WI38 (cell line): ENCODE results near the gene ADPRM.
A peak's percentile ranks its signal among the peaks of the same experiment; 100 is the strongest.

Source experiments
- H3K4me3 ChIP-seq: 2 replicates; pipeline ENCODE4 v1.5.1; 2011; ENCODE audit warnings: low read depth, mild to moderate bottlenecking, control low read depth, low read length
- CTCF ChIP-seq: IDR thresholded peaks from 2 replicates; pipeline ENCODE4 v1.5.1; 2012; ENCODE audit warnings: low read depth, mild to moderate bottlenecking, control low read depth, low read length

The ADPRM gene

GRCh38 chr17:10697092-10698081 lies at the start of gene ADPRM, which contains the start of gene SCO1:
ADPRM (plus strand) TSS chr17:10697594; CDS start chr17:10704927, 7,333 bp downstream.
SCO1 (minus strand) TSS chr17:10697533; CDS start chr17:10697507, 26 bp downstream.
- peak within 1 kb of the TSS; percentile 81 for H3K4me3 ChIP-seq
- peak; percentile 34; the same call in 1 of the 2 replicates for TF ChIP-seq CTCF

GRCh38 chr17:10648381-10648780 lies 49.0 kb upstream of the ADPRM start:
- no peak for TF ChIP-seq CTCF
- no peak overlapping the region for H3K4me3 ChIP-seq

GRCh38 chr17:10648956-10649355 lies 48.4 kb upstream of the ADPRM start:
- H3K4me3 ChIP-seq, result no peak overlapping the region
- no peak for TF ChIP-seq CTCF

- no peak for TF ChIP-seq CTCF
- H3K4me3 ChIP-seq, result no peak overlapping the region
Observed at GRCh38 chr17:10649602-10650001, 47.8 kb upstream of the ADPRM start.

- no peak overlapping the region for H3K4me3 ChIP-seq
- TF ChIP-seq CTCF, result no peak
Observed at GRCh38 chr17:10651927-10652326, 45.5 kb upstream of the ADPRM start.

GRCh38 chr17:10652984-10653659 lies 44.3 kb upstream of the ADPRM start:
- H3K4me3 ChIP-seq, result no peak overlapping the region
- TF ChIP-seq CTCF, result no peak
